Measurements from ENCODE around the gene MICALL2.

The MICALL2 gene

DNA sequence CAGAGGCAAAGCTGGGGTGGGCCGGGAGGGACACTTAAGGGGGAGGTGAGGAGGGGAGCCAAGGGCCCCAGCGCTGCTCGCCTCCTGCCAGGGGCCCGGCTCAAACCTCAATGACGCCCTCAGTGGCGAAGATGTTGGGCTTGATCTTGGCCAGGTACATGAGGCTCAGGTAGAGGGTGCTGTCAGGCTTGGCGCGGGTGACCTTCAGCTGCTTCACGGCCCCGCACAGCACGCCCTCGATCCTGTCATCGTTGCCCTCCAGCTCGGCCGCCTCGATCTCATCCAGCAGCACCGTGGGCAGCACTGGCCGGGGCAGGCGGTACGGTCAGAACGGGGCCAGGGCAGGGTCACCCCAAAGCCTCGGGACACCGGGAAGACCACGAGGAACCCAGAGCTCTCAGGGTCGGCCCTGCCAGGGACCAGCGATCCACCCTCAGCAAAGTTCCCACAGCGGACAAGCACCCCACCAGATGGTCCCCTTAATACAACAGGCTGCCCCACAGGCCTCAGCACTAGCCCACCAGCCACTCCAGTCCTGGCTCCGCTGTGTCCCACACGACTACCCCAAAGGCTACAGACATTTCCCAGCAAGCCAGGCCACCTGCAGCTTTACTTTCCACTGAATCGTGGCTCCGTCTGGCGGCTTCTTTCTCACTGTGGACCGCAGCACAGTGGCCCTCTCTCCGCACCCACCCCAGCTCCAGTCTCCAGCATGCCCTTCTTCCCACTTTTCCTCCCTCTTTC lies 41.0 kb upstream of the MICALL2 start:
- Histone ChIP-seq H3K9ac (no peak overlapping the region), H3K4me2 (no peak overlapping the region), H3K27ac (no peak overlapping the region), H3K36me3 (ENCODE audit: insufficient read depth) (0 out of 2 replicates have a peak, but pooled peaks cover 3% of the 10 kb centered on the region), H2AFZ (ENCODE audit: low read depth) (no peak overlapping the region), H3K4me3 (IDR thresholded peaks at IDR 0.05; ENCODE audit: insufficient read depth, low read depth, low read length) (no peak overlapping the region), H3K27me3 (ENCODE audit: insufficient read depth, low read depth) (no peaks in the 10 kb centered on the region), H4K20me1 (ENCODE audit: insufficient read depth) (no peaks in the 10 kb centered on the region), H3K4me1 (ENCODE audit: low read depth, poor library complexity, severe bottlenecking) (peaks cover 8% of the 10 kb centered on the region), H3K79me2 (ENCODE audit: insufficient read depth, low read depth) (peaks cover 31% of the 10 kb centered on the region)
- TF ChIP-seq, protein P1, sequence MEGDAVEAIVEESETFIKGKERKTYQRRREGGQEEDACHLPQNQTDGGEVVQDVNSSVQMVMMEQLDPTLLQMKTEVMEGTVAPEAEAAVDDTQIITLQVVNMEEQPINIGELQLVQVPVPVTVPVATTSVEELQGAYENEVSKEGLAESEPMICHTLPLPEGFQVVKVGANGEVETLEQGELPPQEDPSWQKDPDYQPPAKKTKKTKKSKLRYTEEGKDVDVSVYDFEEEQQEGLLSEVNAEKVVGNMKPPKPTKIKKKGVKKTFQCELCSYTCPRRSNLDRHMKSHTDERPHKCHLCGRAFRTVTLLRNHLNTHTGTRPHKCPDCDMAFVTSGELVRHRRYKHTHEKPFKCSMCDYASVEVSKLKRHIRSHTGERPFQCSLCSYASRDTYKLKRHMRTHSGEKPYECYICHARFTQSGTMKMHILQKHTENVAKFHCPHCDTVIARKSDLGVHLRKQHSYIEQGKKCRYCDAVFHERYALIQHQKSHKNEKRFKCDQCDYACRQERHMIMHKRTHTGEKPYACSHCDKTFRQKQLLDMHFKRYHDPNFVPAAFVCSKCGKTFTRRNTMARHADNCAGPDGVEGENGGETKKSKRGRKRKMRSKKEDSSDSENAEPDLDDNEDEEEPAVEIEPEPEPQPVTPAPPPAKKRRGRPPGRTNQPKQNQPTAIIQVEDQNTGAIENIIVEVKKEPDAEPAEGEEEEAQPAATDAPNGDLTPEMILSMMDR (conservative IDR thresholded peaks at IDR 0.05; ENCODE audit: low read depth, low read length) = no peak

DNA sequence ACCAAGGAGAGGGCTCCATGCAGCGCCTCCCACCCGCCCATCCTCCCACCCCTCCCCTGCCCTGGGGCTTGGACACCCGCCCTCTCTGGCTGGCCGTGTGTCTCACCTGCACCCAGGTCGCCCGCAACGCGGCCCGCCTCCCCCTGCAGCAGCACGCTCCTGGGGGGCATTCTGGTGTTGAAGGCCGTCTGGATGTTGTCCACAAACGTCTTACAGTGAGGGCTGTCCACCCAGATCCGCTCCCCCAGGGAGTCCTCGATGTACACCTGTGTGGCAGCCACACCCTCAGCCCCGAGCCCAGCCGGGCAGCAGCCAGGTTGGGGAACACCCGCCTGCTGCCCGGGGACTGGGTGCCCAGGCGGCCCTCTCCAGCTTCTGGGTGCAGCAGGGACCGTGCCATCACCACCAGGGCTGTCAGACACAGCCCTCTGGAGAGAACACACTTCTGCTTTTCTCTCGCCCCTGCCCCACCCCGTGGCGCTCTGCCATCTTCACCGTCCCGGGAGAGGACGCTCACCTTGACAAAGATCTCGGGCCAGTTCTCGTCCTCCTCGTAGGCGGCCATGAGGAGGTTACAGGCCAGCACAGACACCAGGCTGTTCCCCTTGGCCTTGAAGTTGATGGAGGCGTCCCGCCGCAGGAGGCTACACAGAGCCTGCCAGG lies 40.2 kb upstream of the MICALL2 start:
- H3K4me1 ChIP-seq (ENCODE audit: low read depth, poor library complexity, severe bottlenecking) = peaks cover 8% of the 10 kb centered on the region

DNA sequence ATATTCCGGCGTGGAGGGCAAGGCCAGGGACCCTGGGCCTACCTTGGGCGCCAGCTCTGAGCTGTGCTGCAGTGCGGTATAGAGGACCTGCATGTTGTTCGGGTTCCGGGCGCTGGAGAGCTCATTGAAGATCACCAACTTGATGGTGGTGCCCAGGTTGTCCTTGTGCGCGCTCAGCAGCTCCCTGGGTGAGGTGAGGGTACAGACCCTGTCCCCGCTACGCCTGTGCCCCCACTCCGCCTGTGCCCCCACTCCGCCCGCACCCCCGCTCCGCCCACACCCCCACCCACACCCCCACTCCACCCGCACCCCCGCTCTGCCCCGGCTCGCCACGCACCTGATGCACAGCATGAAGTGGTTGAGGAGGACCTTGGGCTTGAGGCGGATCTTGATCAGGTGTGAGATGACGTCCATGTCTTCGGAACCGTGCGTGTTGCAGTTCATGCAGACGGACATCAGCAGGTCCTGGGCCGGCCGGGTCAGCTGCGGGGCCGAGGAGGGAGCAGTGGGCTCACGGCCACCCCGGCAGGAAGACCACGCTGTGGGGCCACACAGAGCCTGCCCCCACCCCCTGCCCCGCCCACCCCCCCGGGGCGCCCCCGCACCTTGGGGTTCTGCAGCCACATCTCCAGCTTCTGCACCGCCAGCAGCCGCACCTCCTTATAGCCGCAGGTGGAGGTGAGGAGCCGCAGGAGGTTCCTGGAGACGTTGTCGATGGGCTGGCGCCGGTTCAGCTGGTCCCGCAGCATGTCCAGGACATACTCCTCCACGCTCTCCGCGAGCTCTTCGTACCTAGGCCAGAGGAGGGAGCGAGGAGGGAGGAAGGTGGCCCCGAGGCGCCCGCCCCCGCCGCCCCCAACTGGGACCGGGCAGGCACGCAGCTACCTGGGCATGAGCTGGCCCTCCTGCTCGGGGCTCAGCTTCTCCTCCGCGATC lies 39.4 kb upstream of the MICALL2 start:
- TF ChIP-seq, protein P1 (conservative IDR thresholded peaks at IDR 0.05; ENCODE audit: low read depth, low read length) = no peak
- 0 out of 2 replicates have a peak, but pooled peaks cover 3% of the 10 kb centered on the region for H3K36me3 ChIP-seq (ENCODE audit: insufficient read depth)

More for the DNA sequence above, 40.2 kb upstream of the MICALL2 start:
- Histone ChIP-seq H3K27ac (no peak overlapping the region), H3K4me3 (IDR thresholded peaks at IDR 0.05; ENCODE audit: insufficient read depth, low read depth, low read length) (no peak overlapping the region), H2AFZ (ENCODE audit: low read depth) (no peak overlapping the region), H3K79me2 (ENCODE audit: insufficient read depth, low read depth) (peaks cover 31% of the 10 kb centered on the region), H3K9ac (no peak overlapping the region), H3K4me2 (no peak overlapping the region), H4K20me1 (ENCODE audit: insufficient read depth) (no peaks in the 10 kb centered on the region), H3K36me3 (ENCODE audit: insufficient read depth) (0 out of 2 replicates have a peak, but pooled peaks cover 3% of the 10 kb centered on the region), H3K27me3 (ENCODE audit: insufficient read depth, low read depth) (no peaks in the 10 kb centered on the region)
- TF ChIP-seq, protein P1 (conservative IDR thresholded peaks at IDR 0.05; ENCODE audit: low read depth, low read length) = no peak

DNA sequence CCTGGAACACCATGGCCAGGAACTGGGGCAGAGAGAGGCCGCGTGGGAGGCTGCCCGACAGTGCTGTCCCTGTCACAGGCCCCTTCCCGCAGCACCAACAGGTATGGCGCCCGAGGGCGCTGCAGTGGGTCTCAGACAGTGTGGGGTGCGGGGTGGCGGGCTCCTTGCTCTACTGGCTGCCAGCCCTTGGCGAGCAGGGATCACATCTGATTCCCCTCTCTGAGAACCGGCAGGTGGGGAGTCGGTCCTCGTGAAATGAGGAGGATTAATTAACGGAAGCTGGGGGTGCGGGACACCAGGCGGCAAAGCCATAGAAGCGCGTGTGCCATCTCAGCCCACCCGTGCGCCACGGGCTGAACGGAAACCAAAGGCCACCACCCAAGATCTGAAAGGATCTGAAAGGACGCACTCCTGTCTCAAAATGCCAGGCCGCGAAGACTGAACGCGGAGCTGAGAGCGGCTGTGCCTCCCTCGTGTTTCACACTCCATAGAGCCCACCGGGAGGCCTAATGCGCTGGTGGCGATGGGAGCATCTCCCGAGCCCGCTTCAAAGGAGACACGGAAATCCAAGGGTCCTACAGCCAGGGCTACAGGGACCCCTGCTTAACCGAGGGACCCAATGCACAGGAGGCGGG lies 38.1 kb upstream of the MICALL2 start:
- no peaks in the 10 kb centered on the region for H3K27me3 ChIP-seq (ENCODE audit: insufficient read depth, low read depth)
- H3K36me3 ChIP-seq (ENCODE audit: insufficient read depth) = 0 out of 2 replicates have a peak, but pooled peaks cover 3% of the 10 kb centered on the region
- H3K79me2 ChIP-seq (ENCODE audit: insufficient read depth, low read depth) = peaks cover 15% of the 10 kb centered on the region
- H2AFZ ChIP-seq (ENCODE audit: low read depth) = no peak overlapping the region
- TF ChIP-seq, protein P1 (conservative IDR thresholded peaks at IDR 0.05; ENCODE audit: low read depth, low read length) = no peak
- H3K4me2 ChIP-seq = no peak overlapping the region
- H3K4me3 ChIP-seq (IDR thresholded peaks at IDR 0.05; ENCODE audit: insufficient read depth, low read depth, low read length) = no peak overlapping the region
- H3K4me1 ChIP-seq (ENCODE audit: low read depth, poor library complexity, severe bottlenecking) = no peaks in the 10 kb centered on the region
- H3K9ac ChIP-seq = no peak overlapping the region
- no peak overlapping the region for H3K27ac ChIP-seq
- no peaks in the 10 kb centered on the region for H4K20me1 ChIP-seq (ENCODE audit: insufficient read depth)

More for the DNA sequence above, 39.4 kb upstream of the MICALL2 start:
- no peaks in the 10 kb centered on the region for H4K20me1 ChIP-seq (ENCODE audit: insufficient read depth)
- no peak overlapping the region for H2AFZ ChIP-seq (ENCODE audit: low read depth)
- no peak overlapping the region for H3K9ac ChIP-seq
- no peak overlapping the region for H3K4me2 ChIP-seq
- H3K27ac ChIP-seq = no peak overlapping the region
- H3K4me1 ChIP-seq (ENCODE audit: low read depth, poor library complexity, severe bottlenecking) = peaks cover 8% of the 10 kb centered on the region
- no peaks in the 10 kb centered on the region for H3K27me3 ChIP-seq (ENCODE audit: insufficient read depth, low read depth)
- peaks cover 27% of the 10 kb centered on the region for H3K79me2 ChIP-seq (ENCODE audit: insufficient read depth, low read depth)
- H3K4me3 ChIP-seq (IDR thresholded peaks at IDR 0.05; ENCODE audit: insufficient read depth, low read depth, low read length) = no peak overlapping the region

Data from KMS-11 (cell line).